Activated CD8-positive, alpha-beta memory T cell treated with anti-CD3 and anti-CD28 coated beads, Interleukin-2, amount 50 U/mL, for 48 hours (primary cell): ENCODE results near the gene YBX3.

ENCODE experiments used
- DNase-seq: peaks from one replicate; pipeline ENCODE4 v3.0.0-alpha.2; 2020

YBX3 gene

GRCh38 chr12:10668526-10668925 is 54.6 kb downstream of the YBX3 start:
- DNase-seq = no peak

GRCh38 chr12:10667581-10667980 is 55.5 kb downstream of the YBX3 start:
- no peak for DNase-seq

- no peak for DNase-seq
Measured at GRCh38 chr12:10664499-10664898, 58.6 kb downstream of the YBX3 start.

- no peak for DNase-seq
Measured at GRCh38 chr12:10663869-10664268, 59.3 kb downstream of the YBX3 start.

GRCh38 chr12:10661338-10661737 is 61.8 kb downstream of the YBX3 start:
- DNase-seq = no peak

- DNase-seq = no peak
Measured at GRCh38 chr12:10654003-10654402, 69.1 kb downstream of the YBX3 start.

GRCh38 chr12:10652192-10652591 is 70.9 kb downstream of the YBX3 start:
- no peak for DNase-seq
